Measurements from ENCODE around the gene TRAFD1. TPM values are rescaled to one million over a fixed set of nuclear protein-coding genes. Genes with fewer than 3 reads are reported as not detected.

TRAFD1 gene
- total RNA-seq, 1 donor from 2014 or later: 46.7 TPM

GRCh38 chr12:112166051-112167015, 41.0 kb downstream of the TRAFD1 start:
- no peaks in the 10 kb centered on the region for H3K9me3 Mint-ChIP-seq
- H3K4me1 Mint-ChIP-seq (ENCODE audit: low read depth): no peaks in the 10 kb centered on the region
- H3K4me3 Mint-ChIP-seq: no peak overlapping the region
- no peak for DNase-seq (ENCODE audit: low spot score)
- H3K27ac Mint-ChIP-seq: no peak overlapping the region
- intact Hi-C loops (cut with micrococcal nuclease): no loop called here
- H3K27me3 Mint-ChIP-seq (ENCODE audit: insufficient read depth): no peaks in the 10 kb centered on the region
- peaks cover 2% of the 10 kb centered on the region for H3K36me3 Mint-ChIP-seq (ENCODE audit: low read depth)

DNA sequence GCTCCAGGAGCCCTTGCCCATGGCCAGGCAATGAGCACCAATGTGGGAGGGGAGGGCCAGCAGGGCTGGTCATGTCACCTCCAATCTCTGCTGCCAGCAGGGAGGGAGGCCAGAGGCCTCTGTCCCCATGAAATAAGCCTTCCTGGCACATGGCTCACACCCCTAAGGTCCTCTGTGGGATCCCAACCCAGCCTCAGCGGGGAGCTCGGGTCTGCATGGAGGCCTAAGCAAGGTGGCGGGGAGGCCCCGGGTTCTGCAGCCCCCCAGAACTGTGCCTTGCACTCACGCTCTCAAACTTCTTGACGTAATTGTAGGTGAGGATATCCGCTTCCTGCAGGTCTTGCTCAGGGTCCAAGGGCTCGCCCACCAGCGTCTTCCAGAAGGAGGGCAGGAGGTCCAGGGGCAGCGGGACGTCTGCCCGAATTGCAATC, 41.7 kb downstream of the TRAFD1 start:
- no peaks in the 10 kb centered on the region for H3K4me1 Mint-ChIP-seq (ENCODE audit: low read depth)

GRCh38 chr12:112167718-112168525, 42.6 kb downstream of the TRAFD1 start:
- Mint-ChIP-seq H3K27me3 (ENCODE audit: insufficient read depth) (no peaks in the 10 kb centered on the region), H3K36me3 (ENCODE audit: low read depth) (no peaks in the 10 kb centered on the region), H3K27ac (no peak overlapping the region), H3K9me3 (no peaks in the 10 kb centered on the region), H3K4me1 (ENCODE audit: low read depth) (no peaks in the 10 kb centered on the region), H3K4me3 (no peak overlapping the region)
- DNase-seq (ENCODE audit: low spot score): no peak
- intact Hi-C loops (cut with micrococcal nuclease): no loop called here

More for the DNA sequence above, 41.7 kb downstream of the TRAFD1 start:
- H3K27me3 Mint-ChIP-seq (ENCODE audit: insufficient read depth): no peaks in the 10 kb centered on the region
- H3K27ac Mint-ChIP-seq: no peak overlapping the region
- no peak overlapping the region for H3K4me3 Mint-ChIP-seq
- intact Hi-C loops (cut with micrococcal nuclease): no loop called here
- DNase-seq (ENCODE audit: low spot score): no peak
- no peaks in the 10 kb centered on the region for H3K36me3 Mint-ChIP-seq (ENCODE audit: low read depth)
- H3K9me3 Mint-ChIP-seq: no peaks in the 10 kb centered on the region

DNA sequence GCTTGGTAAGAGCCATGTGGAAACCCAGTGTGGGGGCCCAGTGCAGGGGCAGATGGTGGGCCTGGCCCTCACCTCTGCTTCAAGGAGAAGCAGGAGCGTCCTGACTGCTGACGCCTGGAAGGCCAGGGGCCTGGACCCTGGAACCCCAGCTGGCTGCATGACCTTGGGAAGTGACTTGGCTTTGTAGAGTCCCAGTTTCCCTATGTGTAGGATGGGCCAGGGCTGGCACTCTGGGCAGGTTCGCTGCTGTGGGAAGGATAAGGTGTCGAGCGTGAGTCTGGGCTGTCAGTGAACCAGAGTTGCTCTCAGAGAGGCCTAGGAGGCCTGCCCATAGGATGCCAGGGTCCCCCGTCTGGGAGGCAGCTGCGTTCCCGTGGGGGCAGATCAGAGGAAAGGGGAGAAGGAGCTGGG, 43.2 kb downstream of the TRAFD1 start:
- H3K4me3 Mint-ChIP-seq: no peak overlapping the region
- DNase-seq (ENCODE audit: low spot score): no peak
- H3K9me3 Mint-ChIP-seq: no peaks in the 10 kb centered on the region
- H3K4me1 Mint-ChIP-seq (ENCODE audit: low read depth): no peaks in the 10 kb centered on the region
- no peak overlapping the region for H3K27ac Mint-ChIP-seq
- H3K36me3 Mint-ChIP-seq (ENCODE audit: low read depth): peaks cover 2% of the 10 kb centered on the region
- intact Hi-C loops (cut with micrococcal nuclease): no loop called here
- no peaks in the 10 kb centered on the region for H3K27me3 Mint-ChIP-seq (ENCODE audit: insufficient read depth)

GRCh38 chr12:112169161-112169872, 44.0 kb downstream of the TRAFD1 start:
- DNase-seq (ENCODE audit: low spot score): no peak
- Mint-ChIP-seq H3K27ac (no peak overlapping the region), H3K4me1 (ENCODE audit: low read depth) (no peaks in the 10 kb centered on the region)

DNA sequence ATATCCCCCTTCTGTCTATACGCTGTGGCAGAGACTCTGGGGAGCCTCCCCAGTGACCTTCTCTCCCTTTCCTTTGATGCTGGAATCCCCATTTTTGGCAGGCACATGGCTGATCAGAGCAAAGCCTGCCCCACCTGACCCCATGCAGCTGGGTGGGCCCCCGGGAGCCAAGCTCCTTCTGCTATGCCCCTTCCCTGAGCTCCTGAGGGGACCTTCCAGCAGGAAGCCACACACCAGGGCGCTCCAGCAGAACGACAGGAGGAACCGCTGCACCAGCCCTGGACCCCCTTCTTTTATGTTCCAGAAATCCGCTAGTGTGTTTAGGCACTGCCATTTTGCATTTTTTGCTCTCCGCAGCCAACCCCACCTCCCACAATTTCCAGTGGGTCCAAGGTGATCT, 44.6 kb downstream of the TRAFD1 start:
- Mint-ChIP-seq H3K36me3 (ENCODE audit: low read depth) (peaks cover 3% of the 10 kb centered on the region), H3K9me3 (no peaks in the 10 kb centered on the region), H3K4me1 (ENCODE audit: low read depth) (no peaks in the 10 kb centered on the region), H3K27me3 (ENCODE audit: insufficient read depth) (no peaks in the 10 kb centered on the region), H3K4me3 (no peak overlapping the region), H3K27ac (peak overlapping the region; percentile 54)
- DNase-seq (ENCODE audit: low spot score): no peak
- intact Hi-C loops (cut with micrococcal nuclease): no loop called here

More at GRCh38 chr12:112169161-112169872, 44.0 kb downstream of the TRAFD1 start:
- intact Hi-C loops (cut with micrococcal nuclease): no loop called here
- H3K4me3 Mint-ChIP-seq: no peak overlapping the region
- H3K27me3 Mint-ChIP-seq (ENCODE audit: insufficient read depth): no peaks in the 10 kb centered on the region
- H3K9me3 Mint-ChIP-seq: no peaks in the 10 kb centered on the region
- peaks cover 3% of the 10 kb centered on the region for H3K36me3 Mint-ChIP-seq (ENCODE audit: low read depth)

GRCh38 chr12:112170376-112170775, 45.0 kb downstream of the TRAFD1 start:
- intact Hi-C loops (cut with micrococcal nuclease): no loop called here

GRCh38 chr12:112170971-112171596, 45.7 kb downstream of the TRAFD1 start:
- Mint-ChIP-seq H3K4me1 (ENCODE audit: low read depth) (no peaks in the 10 kb centered on the region), H3K36me3 (ENCODE audit: low read depth) (peaks cover 14% of the 10 kb centered on the region), H3K27me3 (ENCODE audit: insufficient read depth) (no peaks in the 10 kb centered on the region), H3K4me3 (no peak overlapping the region), H3K27ac (no peak overlapping the region), H3K9me3 (no peaks in the 10 kb centered on the region)
- no peak for DNase-seq (ENCODE audit: low spot score)
- intact Hi-C loops (cut with micrococcal nuclease): no loop called here

More at GRCh38 chr12:112170376-112170775, 45.0 kb downstream of the TRAFD1 start:
- Mint-ChIP-seq H3K4me1 (ENCODE audit: low read depth) (no peaks in the 10 kb centered on the region), H3K36me3 (ENCODE audit: low read depth) (peaks cover 7% of the 10 kb centered on the region), H3K4me3 (no peak overlapping the region), H3K9me3 (no peaks in the 10 kb centered on the region), H3K27me3 (ENCODE audit: insufficient read depth) (no peaks in the 10 kb centered on the region), H3K27ac (peak overlapping the region; percentile 54)
- DNase-seq (ENCODE audit: low spot score): no peak

GRCh38 chr12:112172556-112173324, 47.4 kb downstream of the TRAFD1 start:
- Mint-ChIP-seq H3K9me3 (no peaks in the 10 kb centered on the region), H3K4me3 (no peak overlapping the region), H3K4me1 (ENCODE audit: low read depth) (no peaks in the 10 kb centered on the region), H3K36me3 (ENCODE audit: low read depth) (peaks cover 15% of the 10 kb centered on the region), H3K27me3 (ENCODE audit: insufficient read depth) (no peaks in the 10 kb centered on the region), H3K27ac (no peak overlapping the region)
- no peak for DNase-seq (ENCODE audit: low spot score)
- intact Hi-C loops (cut with micrococcal nuclease): no loop called here

GRCh38 chr12:112175361-112176155, 50.2 kb downstream of the TRAFD1 start:
- Mint-ChIP-seq H3K4me1 (ENCODE audit: low read depth) (no peaks in the 10 kb centered on the region), H3K9me3 (no peaks in the 10 kb centered on the region), H3K4me3 (no peak overlapping the region), H3K27ac (no peak overlapping the region), H3K36me3 (ENCODE audit: low read depth) (peaks cover 23% of the 10 kb centered on the region), H3K27me3 (ENCODE audit: insufficient read depth) (no peaks in the 10 kb centered on the region)
- DNase-seq (ENCODE audit: low spot score): no peak
- intact Hi-C loops (cut with micrococcal nuclease): no loop called here

DNA sequence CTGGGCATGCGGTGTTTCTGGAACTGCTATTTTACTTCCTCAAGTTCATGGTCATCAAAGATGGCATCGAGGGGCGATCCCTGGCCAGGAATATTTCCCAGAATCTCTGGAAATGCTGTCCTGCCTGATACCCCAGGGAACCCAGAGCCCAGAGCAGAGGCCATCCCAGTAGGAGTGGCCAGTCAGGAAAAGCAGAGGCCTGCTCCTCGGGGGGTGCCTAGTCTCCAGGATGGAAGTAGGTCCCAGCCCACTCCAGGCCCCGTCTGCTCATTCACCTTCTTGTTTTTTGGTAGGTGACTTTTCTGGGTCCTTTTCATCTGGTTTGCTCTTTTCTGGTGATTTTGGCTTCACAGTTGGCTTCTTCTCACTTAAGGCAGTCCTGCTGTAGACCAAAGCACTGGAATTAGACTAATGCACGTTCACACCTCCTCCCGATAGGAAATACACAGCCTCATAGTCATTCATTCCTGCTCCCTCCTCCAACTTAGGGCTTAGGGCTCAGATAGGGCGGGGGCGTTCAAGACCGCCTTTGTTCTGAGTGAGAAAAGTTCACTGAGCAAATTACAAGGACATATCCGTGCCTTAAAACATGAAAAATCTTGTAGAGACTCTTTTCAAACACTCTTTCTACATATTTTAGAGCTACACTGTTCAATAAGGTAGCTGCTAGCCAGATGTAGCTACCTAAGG, 51.1 kb downstream of the TRAFD1 start:
- no peak overlapping the region for H3K27ac Mint-ChIP-seq
- H3K27me3 Mint-ChIP-seq (ENCODE audit: insufficient read depth): no peaks in the 10 kb centered on the region
- intact Hi-C loops (cut with micrococcal nuclease): no loop called here

More for the DNA sequence above, 51.1 kb downstream of the TRAFD1 start:
- peaks cover 24% of the 10 kb centered on the region for H3K36me3 Mint-ChIP-seq (ENCODE audit: low read depth)
- no peak overlapping the region for H3K4me3 Mint-ChIP-seq
- no peaks in the 10 kb centered on the region for H3K4me1 Mint-ChIP-seq (ENCODE audit: low read depth)
- no peaks in the 10 kb centered on the region for H3K9me3 Mint-ChIP-seq
- no peak for DNase-seq (ENCODE audit: low spot score)
